Muscle of leg (tissue), 11 donors: Measurements from ENCODE around the gene MOB1A. TPM values are rescaled to one million over a fixed set of nuclear protein-coding genes. Genes with fewer than 3 reads are reported as not detected.
"Not testable (repeated sequence)": the region's sequence is repeated elsewhere in the genome, so short reads cannot be mapped to it uniquely, and the experiment has no call there.

Experiments used
- DNase-seq: peaks from one replicate; pipeline ENCODE4 v3.0.0; 2013
- H3K27ac ChIP-seq: one replicate; pipeline ENCODE4 v1.5.1; 2013; ENCODE audit warnings: mild to moderate bottlenecking, low read length, control low read depth
- H3K27me3 ChIP-seq: one replicate; pipeline ENCODE4 v1.6.1; 2013; ENCODE audit warnings: low read length; ENCODE audit not compliant: control insufficient read depth, insufficient read depth
- H3K36me3 ChIP-seq: one replicate; pipeline ENCODE4 v1.6.1; 2013; ENCODE audit warnings: low read length; ENCODE audit not compliant: control insufficient read depth, insufficient read depth
- H3K4me1 ChIP-seq: one replicate; pipeline ENCODE4 v1.6.1; 2013; ENCODE audit warnings: low read length; ENCODE audit not compliant: control insufficient read depth, insufficient read depth
- H3K4me3 ChIP-seq: one replicate; pipeline ENCODE4 v1.5.1; 2013; ENCODE audit warnings: low read length, control low read depth
- H3K9me3 ChIP-seq: replicated peaks from 2 replicates; pipeline ENCODE4 v1.6.1; 2013; ENCODE audit warnings: low read depth, low read length; ENCODE audit not compliant: control insufficient read depth
- WGBS: methylation state at CpG from one replicate; pipeline ENCODE4 v1.1.5; 2013; ENCODE audit warnings: missing lambda C conversion rate; ENCODE audit not compliant: insufficient coverage; 5-methylcytosine and 5-hydroxymethylcytosine counted together
- polyA plus RNA-seq, 8 donors: library from polyadenylated mRNA; unstranded; fragments of 120-200 nt; gene quantifications; one replicate each; pipeline versions ENCODE4 v1.2.1 to v1.2.3, GENCODE V29; 2013; ENCODE audit warnings: inconsistent platforms in 1 of 8, low replicate concordance in 1 of 8; ENCODE audit not compliant: insufficient read length in 8 of 8, insufficient read depth in 1 of 8
- total RNA-seq: library from RNA; stranded (reverse); fragments of 120-200 nt; gene quantifications from one replicate; pipeline ENCODE4 v1.2.4, GENCODE V29; 2013

Gene MOB1A
- total and polyA plus RNA-seq, 9 donors: 40.4 to 59.7 (median 45.6) TPM

GRCh38 chr2:74186706-74187105, 8.0 kb upstream of the MOB1A start:
- H3K27me3 ChIP-seq, H3K4me3 ChIP-seq, H3K36me3 ChIP-seq, H3K27ac ChIP-seq, H3K4me1 ChIP-seq, DNase-seq, H3K9me3 ChIP-seq: not testable (repeated sequence)
- WGBS: 92% methylated on average over 8 of the region's 15 CpGs

DNA sequence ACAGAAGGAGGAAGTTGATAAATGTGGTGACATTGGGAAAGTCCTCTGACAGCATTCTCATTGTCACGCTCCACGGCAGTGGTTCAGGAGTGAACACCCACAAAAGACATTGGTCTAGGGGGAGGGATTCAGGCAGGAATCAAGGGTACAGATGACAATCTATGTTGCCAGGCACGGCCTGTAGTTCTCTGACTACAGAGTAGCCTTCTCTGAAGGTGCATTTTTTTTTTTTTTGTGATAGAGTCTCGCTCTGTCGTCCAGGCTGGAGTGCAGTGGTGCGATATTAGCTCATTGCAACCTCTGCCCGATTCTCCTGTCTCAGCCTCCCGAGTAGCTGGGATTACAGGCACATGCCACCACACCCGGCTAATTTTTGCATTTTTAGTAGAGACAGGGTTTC, 7.4 kb upstream of the MOB1A start:
- Histone ChIP-seq H3K27ac (peak overlapping the region; percentile 3), H3K4me1 (no peaks in the 10 kb centered on the region), H3K27me3 (no peaks in the 10 kb centered on the region), H3K9me3 (no peaks in the 10 kb centered on the region), H3K4me3 (no peak overlapping the region), H3K36me3 (no peaks in the 10 kb centered on the region)
- DNase-seq: peak; percentile 63
- WGBS: 87% methylated on average over 8 of the region's 9 CpGs

DNA sequence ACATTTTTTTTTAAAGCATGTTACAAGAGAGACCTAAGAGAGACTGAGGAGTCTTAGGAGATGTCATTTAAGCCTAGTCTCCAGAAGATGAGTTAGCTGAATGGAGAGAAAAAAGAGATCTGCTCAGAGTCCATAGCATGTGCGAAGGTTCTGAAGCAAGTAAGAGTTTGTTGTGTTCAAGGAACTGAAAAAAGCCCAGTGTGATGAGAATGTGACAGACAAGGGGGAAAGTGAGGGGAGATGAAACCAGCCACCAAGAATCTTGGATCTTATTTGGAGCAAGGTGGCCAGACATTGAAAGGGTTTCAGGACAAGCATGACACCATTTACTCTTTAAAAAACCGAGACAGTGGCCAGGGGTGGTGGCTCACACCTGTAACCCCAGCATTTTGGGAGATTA, 5.2 kb upstream of the MOB1A start:
- Histone ChIP-seq H3K36me3 (no peaks in the 10 kb centered on the region), H3K4me3 (no peak overlapping the region), H3K27me3 (no peaks in the 10 kb centered on the region), H3K9me3 (no peaks in the 10 kb centered on the region), H3K27ac (no peak overlapping the region), H3K4me1 (peaks cover 4% of the 10 kb centered on the region)
- WGBS: 88% methylated on average over 1 of the region's 2 CpGs
- no peak for DNase-seq

- DNase-seq: peak; percentile 83
- no peaks in the 10 kb centered on the region for H3K9me3 ChIP-seq
- no peak overlapping the region for H3K27ac ChIP-seq
- WGBS: 11% methylated on average over 5 of the region's 7 CpGs
- H3K27me3 ChIP-seq: no peaks in the 10 kb centered on the region
- H3K4me3 ChIP-seq: no peak overlapping the region
- peaks cover 2% of the 10 kb centered on the region for H3K36me3 ChIP-seq
- H3K4me1 ChIP-seq: peaks cover 9% of the 10 kb centered on the region
Observed at GRCh38 chr2:74181739-74182138, 3.1 kb upstream of the MOB1A start.

GRCh38 chr2:74179063-74179865, 585 bp upstream of the MOB1A start:
- Histone ChIP-seq H3K27ac (peak overlapping the region; percentile 97), H3K36me3 (peaks cover 3% of the 10 kb centered on the region), H3K27me3 (no peaks in the 10 kb centered on the region), H3K4me1 (peaks cover 9% of the 10 kb centered on the region), H3K9me3 (no peaks in the 10 kb centered on the region), H3K4me3 (peak overlapping the region; percentile 93)
- DNase-seq: no peak
- 46% methylated on average over 12 of the region's 25 CpGs for WGBS

DNA sequence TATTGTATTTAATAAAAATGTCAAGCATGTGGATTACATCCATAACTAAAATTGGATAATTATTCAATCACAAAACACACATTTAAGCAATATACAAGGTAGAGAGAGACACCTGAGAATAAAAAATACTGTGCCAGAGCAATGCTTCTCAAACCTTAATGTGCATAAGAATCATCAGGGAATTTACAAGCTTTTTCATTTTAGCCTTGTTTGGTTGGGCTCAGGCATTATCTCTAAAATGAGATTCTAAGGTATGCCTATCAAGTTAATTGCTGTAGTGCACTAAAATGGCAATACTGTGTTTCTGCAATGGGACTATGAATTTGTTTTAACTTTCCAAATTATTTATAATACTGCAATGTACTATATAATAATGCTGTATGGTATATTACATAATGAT, 983 bp downstream of the MOB1A start:
- DNase-seq: no peak
- Histone ChIP-seq H3K36me3 (peaks cover 3% of the 10 kb centered on the region), H3K27me3 (no peaks in the 10 kb centered on the region), H3K9me3 (no peaks in the 10 kb centered on the region), H3K27ac (peak overlapping the region; percentile 97), H3K4me3 (peak overlapping the region; percentile 93), H3K4me1 (peaks cover 9% of the 10 kb centered on the region)

DNA sequence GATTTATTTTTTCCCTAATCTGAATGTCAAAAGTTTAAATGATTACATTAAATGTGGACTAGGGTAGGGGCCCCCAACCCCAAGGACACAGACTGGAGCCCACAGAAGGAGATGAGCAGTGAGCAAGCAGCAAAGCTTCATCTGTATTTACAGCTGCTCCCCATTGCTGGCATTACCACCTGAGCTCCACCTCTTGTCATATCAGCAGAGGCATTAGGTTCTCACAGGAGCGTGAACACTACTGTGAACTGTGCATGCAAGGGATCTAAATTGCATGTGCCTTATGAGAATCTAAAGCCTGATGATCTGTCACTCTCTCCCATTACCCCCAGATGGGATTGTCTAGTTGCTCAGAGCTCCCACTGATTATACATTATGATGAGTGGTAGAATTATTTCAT, 3.8 kb downstream of the MOB1A start:
- Histone ChIP-seq H3K36me3 (peaks cover 17% of the 10 kb centered on the region), H3K27ac (no peak overlapping the region), H3K9me3 (no peaks in the 10 kb centered on the region), H3K4me3 (no peak overlapping the region), H3K4me1 (peaks cover 9% of the 10 kb centered on the region), H3K27me3 (no peaks in the 10 kb centered on the region)
- no CpG with 5 or more reads among the region's 1 CpG for WGBS
- DNase-seq: no peak

GRCh38 chr2:74168739-74169138, 9.9 kb downstream of the MOB1A start:
- Histone ChIP-seq H3K4me1 (no peaks in the 10 kb centered on the region), H3K9me3 (peaks cover 3% of the 10 kb centered on the region), H3K4me3 (no peak overlapping the region), H3K36me3 (peaks cover 61% of the 10 kb centered on the region), H3K27ac (no peak overlapping the region), H3K27me3 (no peaks in the 10 kb centered on the region)
- DNase-seq: no peak
- no CpG with 5 or more reads among the region's 2 CpGs for WGBS

DNA sequence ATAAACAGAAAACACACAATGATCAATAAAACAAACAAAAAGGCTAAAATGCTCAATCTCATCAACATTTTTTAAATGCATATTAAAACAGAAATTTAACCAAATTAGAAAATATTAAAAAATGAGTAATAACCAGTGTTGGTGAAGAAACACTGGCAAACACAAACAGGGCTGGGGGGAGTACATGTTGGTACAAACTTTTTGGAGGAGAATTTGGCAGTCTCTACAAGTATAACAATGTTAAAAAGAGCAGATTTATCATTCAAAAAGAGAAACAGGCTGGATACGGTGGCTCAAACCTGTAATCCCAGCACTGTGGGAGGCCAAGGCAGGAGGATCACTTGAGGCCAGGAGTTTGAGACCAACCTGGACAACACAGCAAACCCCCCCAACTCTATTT, 13.9 kb downstream of the MOB1A start:
- WGBS: no CpG with 5 or more reads among the region's 1 CpG
- Histone ChIP-seq H3K27ac (no peak overlapping the region), H3K9me3 (peaks cover 3% of the 10 kb centered on the region), H3K4me1 (no peaks in the 10 kb centered on the region), H3K36me3 (peaks cover 69% of the 10 kb centered on the region), H3K27me3 (no peaks in the 10 kb centered on the region), H3K4me3 (no peak overlapping the region)
- DNase-seq: no peak

- no CpG with 5 or more reads among the region's 6 CpGs for WGBS
- peaks cover 58% of the 10 kb centered on the region for H3K36me3 ChIP-seq
- H3K4me1 ChIP-seq: no peaks in the 10 kb centered on the region
- no peak overlapping the region for H3K4me3 ChIP-seq
- peaks cover 3% of the 10 kb centered on the region for H3K9me3 ChIP-seq
- no peak overlapping the region for H3K27ac ChIP-seq
- H3K27me3 ChIP-seq: no peaks in the 10 kb centered on the region
- no peak for DNase-seq
Observed at GRCh38 chr2:74162951-74163350, 15.7 kb downstream of the MOB1A start.

DNA sequence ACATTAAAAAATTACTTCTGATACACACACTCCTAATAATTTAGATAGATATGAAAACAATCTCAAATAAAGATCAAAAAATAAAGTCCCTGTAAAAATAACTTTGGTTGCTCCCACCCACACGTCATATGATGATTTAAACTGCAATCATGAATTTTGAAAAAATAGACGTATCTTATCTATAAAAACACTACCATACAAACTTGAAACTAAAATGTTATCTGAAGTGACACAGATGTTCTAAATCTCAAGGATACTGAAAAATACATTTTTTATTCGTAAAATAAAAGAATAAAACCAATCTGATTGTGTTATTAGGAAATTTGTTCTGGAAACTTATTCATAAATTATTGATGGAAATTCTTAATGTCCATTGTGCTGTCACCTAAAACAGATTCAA, 22.8 kb downstream of the MOB1A start:
- H3K9me3 ChIP-seq: no peaks in the 10 kb centered on the region
- no peak overlapping the region for H3K4me3 ChIP-seq
- no peaks in the 10 kb centered on the region for H3K4me1 ChIP-seq
- no peak overlapping the region for H3K27ac ChIP-seq
- no peak for DNase-seq
- H3K36me3 ChIP-seq: peaks cover 35% of the 10 kb centered on the region
- WGBS: no CpG with 5 or more reads among the region's 3 CpGs
- H3K27me3 ChIP-seq: no peaks in the 10 kb centered on the region
